A549 (cell line): ENCODE data around the gene TECPR2. TPM values are rescaled to one million over a fixed set of nuclear protein-coding genes. Genes with fewer than 3 reads are reported as not detected.
A peak's percentile ranks its signal among the peaks of the same experiment; 100 is the strongest.

Experiments
- ATAC-seq, 2 experiments: fragments of 200-7000 bp in 1 of 2; fragments of >200 bp in 1 of 2; cut with Nextera tagmentation in 1 of 2; cut with Tn5 transposase in 1 of 2; 3 replicates each; pipeline versions ENCODE4 v1.8.0 to v1.9.1; 2018 to 2020; ENCODE audit warnings: mild to moderate bottlenecking in 1 of 2, moderate library complexity in 1 of 2
- CTCF ChIA-PET: fragments of 300-600 bp; sonication (Branson Sonifier 250); formaldehyde crosslinking; extraction: SDS; loops from one replicate; lab custom pipeline; 2021; ENCODE audit warnings: antibody characterized with exemption, inconsistent platforms; lab: Yijun Ruan, JAX
- POLR2A ChIA-PET: fragments of 350-600 bp; formaldehyde crosslinking; extraction: SDS; loops from one replicate; lab custom pipeline; 2021; ENCODE audit warnings: antibody characterized with exemption, inconsistent platforms; lab: Yijun Ruan, JAX
- DNase-seq, 2 experiments: peaks; one replicate each; pipeline versions ENCODE4 v3.0.0 to v3.0.0-alpha.2; 2011 to 2016; ENCODE audit warnings: low read depth in 1 of 2, low spot score in 1 of 2
- FAIRE-seq: peaks from 2 replicates; lab custom pipeline; 2011; peaks lifted over from hg19 to GRCh38; lab: Jason Lieb, UNC
- H3K27ac ChIP-seq, 2 experiments: fragments of >200 bp; sonication (Bioruptor Twin); formaldehyde crosslinking; 3 replicates each; pipeline ENCODE4 v1.5.1; 2016 to 2017
- H3K4me1 ChIP-seq: fragments of >200 bp; sonication (Bioruptor Twin); formaldehyde crosslinking; 3 replicates; pipeline ENCODE4 v1.6.1; 2016
- H3K4me2 ChIP-seq: fragments of >200 bp; sonication (Bioruptor Twin); formaldehyde crosslinking; 3 replicates; pipeline ENCODE4 v1.6.1; 2016
- H3K4me3 ChIP-seq: fragments of >200 bp; sonication (Bioruptor Twin); formaldehyde crosslinking; 3 replicates; pipeline ENCODE4 v1.5.1; 2016
- H3K9me3 ChIP-seq: fragments of >200 bp; sonication (Bioruptor Twin); formaldehyde crosslinking; 3 replicates; pipeline ENCODE4 v1.6.1; 2016
- BHLHE40 ChIP-seq: IDR thresholded peaks from 2 replicates; pipeline ENCODE4 v1.6.1; 2012; ENCODE audit warnings: low read depth, low read length, inconsistent platforms
- EHF ChIP-seq: fragments of 250-450 bp; sonication (Bioruptor Pico); IDR thresholded peaks from 2 replicates; pipeline ENCODE4 v1.5.0; 2020; ENCODE audit warnings: mild to moderate bottlenecking
- EHMT2 ChIP-seq: fragments of 200-600 bp; sonication (generic); IDR thresholded peaks from 2 replicates; pipeline ENCODE4 v1.6.1; 2016; ENCODE audit warnings: antibody characterized with exemption, low read depth, mild to moderate bottlenecking, moderate library complexity
- FOSL2 ChIP-seq, 2 experiments: fragments of 450-650 bp in 1 of 2; fragments of >200 bp in 1 of 2; sonication (Bioruptor Twin) in 1 of 2; formaldehyde crosslinking; IDR thresholded peaks; 2 replicates each; pipeline versions ENCODE4 v1.5.0 to v1.6.1; 2016 to 2020; ENCODE audit warnings: mild to moderate bottlenecking in 1 of 2, moderate library complexity in 1 of 2
- FOXS1 ChIP-seq: fragments of 250-450 bp; sonication (Bioruptor Pico); IDR thresholded peaks from 2 replicates; pipeline ENCODE4 v1.5.0; 2020; ENCODE audit warnings: mild to moderate bottlenecking, moderate library complexity
- HDAC2 ChIP-seq: fragments of 200-600 bp; sonication (generic); IDR thresholded peaks from 2 replicates; pipeline ENCODE4 v1.6.1; 2016
- HES2 ChIP-seq: fragments of >200 bp; sonication (Bioruptor Twin); formaldehyde crosslinking; IDR thresholded peaks from 2 replicates; pipeline ENCODE4 v1.6.1; 2016
- HOXA7 ChIP-seq: fragments of 250-450 bp; sonication (Bioruptor Pico); IDR thresholded peaks from 2 replicates; pipeline ENCODE4 v1.5.0; 2020; ENCODE audit warnings: mild to moderate bottlenecking, moderate library complexity
- HOXB13 ChIP-seq: fragments of 250-450 bp; sonication (Bioruptor Pico); IDR thresholded peaks from 2 replicates; pipeline ENCODE4 v1.5.0; 2020; ENCODE audit warnings: low read depth, mild to moderate bottlenecking, moderate library complexity
- HOXB5 ChIP-seq: fragments of 250-450 bp; sonication (Bioruptor Pico); IDR thresholded peaks from 2 replicates; pipeline ENCODE4 v1.5.0; 2020; ENCODE audit warnings: mild to moderate bottlenecking, moderate library complexity
- JUNB ChIP-seq: fragments of >200 bp; sonication (Bioruptor Twin); formaldehyde crosslinking; IDR thresholded peaks from 2 replicates; pipeline ENCODE4 v1.6.1; 2016
- KDM1A ChIP-seq: fragments of 200-600 bp; sonication (generic); IDR thresholded peaks from 2 replicates; pipeline ENCODE4 v1.6.1; 2016; ENCODE audit warnings: low read depth, mild to moderate bottlenecking
- KDM5A ChIP-seq: fragments of 200-600 bp; sonication (generic); IDR thresholded peaks from 2 replicates; pipeline ENCODE4 v1.6.1; 2016; ENCODE audit warnings: antibody characterized with exemption, mild to moderate bottlenecking
- MAFK ChIP-seq: fragments of 450-650 bp; IDR thresholded peaks from 2 replicates; pipeline ENCODE4 v1.6.1; 2014; ENCODE audit not compliant: partially characterized antibody
- MYC ChIP-seq: IDR thresholded peaks from 2 replicates; pipeline ENCODE4 v1.6.1; 2012; ENCODE audit warnings: mild to moderate bottlenecking, inconsistent platforms, low read length, improper control_type of control experiment, borderline replicate concordance
- NFE2L2 ChIP-seq: fragments of 150-350 bp; conservative IDR thresholded peaks from 2 replicates; pipeline ENCODE4 v1.6.1; 2014; ENCODE audit warnings: low read length
- NPAS2 ChIP-seq: fragments of 250-450 bp; sonication (Bioruptor Pico); IDR thresholded peaks from 2 replicates; pipeline ENCODE4 v1.8.0; 2022; ENCODE audit warnings: mild to moderate bottlenecking, moderate library complexity, borderline replicate concordance
- PHF8 ChIP-seq: fragments of 200-600 bp; sonication (generic); IDR thresholded peaks from 2 replicates; pipeline ENCODE4 v1.6.1; 2016; ENCODE audit warnings: low read depth, mild to moderate bottlenecking, antibody characterized with exemption, moderate library complexity, borderline replicate concordance
- POLR2AphosphoS2 ChIP-seq: conservative IDR thresholded peaks from 2 replicates; pipeline ENCODE4 v1.6.1; 2012; ENCODE audit warnings: low read length, improper control_type of control experiment, inconsistent platforms
- RCOR1 ChIP-seq: fragments of 150-350 bp; IDR thresholded peaks from 2 replicates; pipeline ENCODE4 v1.6.1; 2014; ENCODE audit warnings: antibody characterized with exemption, low read length, low read depth
- SMC3 ChIP-seq: fragments of >200 bp; sonication (Bioruptor Twin); formaldehyde crosslinking; IDR thresholded peaks from 3 replicates; pipeline ENCODE4 v1.6.1; 2018; ENCODE audit warnings: inconsistent platforms
- TP53 ChIP-seq: fragments of 250-450 bp; sonication (Bioruptor Pico); IDR thresholded peaks from 2 replicates; pipeline ENCODE4 v1.5.0; 2021; ENCODE audit warnings: mild to moderate bottlenecking, moderate library complexity
- ZFP36 ChIP-seq: fragments of 450-650 bp; IDR thresholded peaks from 2 replicates; pipeline ENCODE4 v1.6.1; 2014; ENCODE audit warnings: borderline replicate concordance; ENCODE audit not compliant: partially characterized antibody
- ZSCAN20 ChIP-seq: fragments of 250-450 bp; sonication (Bioruptor Pico); IDR thresholded peaks from 2 replicates; pipeline ENCODE4 v1.8.0; 2022; ENCODE audit warnings: mild to moderate bottlenecking, moderate library complexity
- WGBS: methylation state at CpG from one replicate; pipeline ENCODE4 v1.1.6; 2017; ENCODE audit errors: missing lambda C conversion rate; 5-methylcytosine and 5-hydroxymethylcytosine counted together
- polyA plus RNA-seq, 4 experiments: library from polyadenylated mRNA; depleted of rRNA in 3 of 4; stranded (reverse); fragments of >200 nt; fragmentation: RNase III in 1 of 4; extraction: RNeasy Plus Mini Kit Qiagen cat#74134 plus additional on column Dnase treatment in 1 of 4; gene quantifications; 2 replicates in 3 of 4; 3 replicates in 1 of 4; pipeline ENCODE4 v1.2.3, GENCODE V29; 2011 to 2017
- TF ChIP-seq, protein P1 (sequence below): IDR thresholded peaks from 2 replicates; pipeline ENCODE4 v1.6.1; 2012
- TF ChIP-seq, protein P2 (sequence below): fragments of 200-600 bp; sonication (generic); IDR thresholded peaks from 2 replicates; pipeline ENCODE4 v1.6.1; 2016; ENCODE audit warnings: antibody characterized with exemption, mild to moderate bottlenecking, moderate library complexity

The TECPR2 gene
- polyA plus RNA-seq, 2 of the 4 experiments (the other 2 are of a cell fraction), result 5.9 to 7.6 TPM

- Histone ChIP-seq H3K9me3 (no peaks in the 10 kb centered on the region), H3K27ac (no peak overlapping the region), H3K4me2 (no peak overlapping the region), H3K4me3 (no peak overlapping the region), H3K4me1 (no peaks in the 10 kb centered on the region)
- FAIRE-seq, result no peak
- DNase-seq, result no peak
- no peak for TF ChIP-seq NFE2L2
- no peak for TF ChIP-seq HOXB13 (CRISPR knock-in tag)
- no peak for TF ChIP-seq MYC
- no peak for TF ChIP-seq BHLHE40
- no peak for TF ChIP-seq HOXA7 (CRISPR knock-in tag)
- ATAC-seq, result 0 out of 6 replicates have a peak, but pooled peaks of 1 of the 2 experiments have one; percentile 6
- WGBS, result 94% methylated on average over 21 of the region's 21 CpGs
- CTCF ChIA-PET, result interaction anchor here (1.1 to 7.8 kb wide), 7 partner anchors 10 to 96 kb away, joined by 3 to 52 read pairs (median 6); no protein-coding TSS in a partner anchor
- POLR2A ChIA-PET, result no interaction called here
Observed at GRCh38 chr14:102498678-102499265, 136.0 kb downstream of the TECPR2 start.

DNA sequence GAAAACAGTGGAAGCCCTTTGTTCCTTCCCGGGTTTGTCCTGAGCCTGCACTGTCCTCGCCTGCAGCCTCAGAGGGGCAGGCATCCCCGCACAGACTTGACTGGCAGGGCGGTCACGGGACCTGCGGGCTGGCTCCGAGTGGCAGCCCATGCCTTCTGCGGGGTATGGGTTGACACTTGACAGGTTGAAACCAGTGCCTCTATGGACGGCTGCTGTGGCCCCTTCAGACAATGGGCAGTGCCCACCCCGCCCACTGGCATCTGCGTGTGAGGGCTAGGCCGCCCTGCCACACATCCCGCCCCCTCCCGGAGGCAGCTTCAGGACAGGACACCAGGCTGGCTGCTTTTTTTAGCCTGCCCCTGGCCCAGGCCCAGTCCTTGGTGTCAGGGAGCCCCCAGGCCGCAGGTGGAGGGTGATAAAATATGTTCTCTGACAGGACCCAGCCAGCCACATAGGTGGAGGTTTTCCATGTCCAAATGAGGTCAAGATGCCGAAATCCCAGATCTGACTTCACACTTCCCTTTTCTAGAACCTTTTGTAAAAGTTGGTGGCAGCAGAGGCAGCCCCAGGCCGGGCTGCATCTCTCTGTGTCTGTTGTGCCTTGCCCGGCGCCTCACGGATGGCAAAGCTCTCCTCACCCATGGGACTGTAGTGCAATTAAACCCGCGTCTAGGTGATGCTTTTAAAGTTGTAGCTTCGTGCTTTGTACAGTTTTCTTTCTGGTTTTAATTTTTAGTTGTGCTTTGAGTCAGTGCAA, 136.8 kb downstream of the TECPR2 start:
- no peak for FAIRE-seq
- ATAC-seq, result no peak
- CTCF ChIA-PET, result interaction anchor here (0.7 to 7.8 kb wide), 6 partner anchors 8 to 234 kb away, joined by 3 to 52 read pairs (median 6); no protein-coding TSS in a partner anchor
- Histone ChIP-seq H3K9me3 (no peaks in the 10 kb centered on the region), H3K4me2 (no peak overlapping the region), H3K4me1 (no peaks in the 10 kb centered on the region)
- no peak for TF ChIP-seq POLR2AphosphoS2
- TF ChIP-seq HES2, result no peak
- TF ChIP-seq FOSL2 (IDR thresholded peaks at IDR 0.05), result no peak
- no peak for TF ChIP-seq FOSL2 (CRISPR knock-in tag; IDR thresholded peaks at IDR 0.05)
- no peak for TF ChIP-seq HDAC2
- TF ChIP-seq HOXA7 (CRISPR knock-in tag), result no peak
- no peak for TF ChIP-seq FOXS1 (CRISPR knock-in tag)
- TF ChIP-seq EHF, result no peak
- TF ChIP-seq MAFK, result no peak
- TF ChIP-seq RCOR1, result no peak
- no peak for TF ChIP-seq NPAS2
- no peak for TF ChIP-seq KDM5A
- TF ChIP-seq PHF8, result no peak
- TF ChIP-seq EHMT2, result no peak
- TF ChIP-seq, protein P1, sequence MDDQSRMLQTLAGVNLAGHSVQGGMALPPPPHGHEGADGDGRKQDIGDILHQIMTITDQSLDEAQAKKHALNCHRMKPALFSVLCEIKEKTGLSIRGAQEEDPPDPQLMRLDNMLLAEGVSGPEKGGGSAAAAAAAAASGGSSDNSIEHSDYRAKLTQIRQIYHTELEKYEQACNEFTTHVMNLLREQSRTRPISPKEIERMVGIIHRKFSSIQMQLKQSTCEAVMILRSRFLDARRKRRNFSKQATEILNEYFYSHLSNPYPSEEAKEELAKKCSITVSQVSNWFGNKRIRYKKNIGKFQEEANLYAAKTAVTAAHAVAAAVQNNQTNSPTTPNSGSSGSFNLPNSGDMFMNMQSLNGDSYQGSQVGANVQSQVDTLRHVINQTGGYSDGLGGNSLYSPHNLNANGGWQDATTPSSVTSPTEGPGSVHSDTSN, result no peak
- TF ChIP-seq ZFP36, result no peak
- TF ChIP-seq ZSCAN20, result no peak
- TF ChIP-seq, all 56 proteins: peak for 0
- 90% methylated on average over 16 of the region's 23 CpGs for WGBS
- POLR2A ChIA-PET, result no interaction called here
- Histone ChIP-seq H3K4me3 (no peak overlapping the region), H3K27ac (no peak overlapping the region)
- DNase-seq, result no peak

GRCh38 chr14:102500158-102500662, 137.5 kb downstream of the TECPR2 start:
- DNase-seq (no peak), ATAC-seq (no peak), FAIRE-seq (no peak)
- H3K4me3 ChIP-seq, result no peak overlapping the region
- POLR2A ChIA-PET, result no interaction called here
- H3K27ac ChIP-seq, result no peak overlapping the region
- no peak overlapping the region for H3K4me2 ChIP-seq
- H3K4me1 ChIP-seq, result no peaks in the 10 kb centered on the region
- no peaks in the 10 kb centered on the region for H3K9me3 ChIP-seq
- 82% methylated on average over 11 of the region's 14 CpGs for WGBS
- CTCF ChIA-PET, result interaction anchor here (0.7 to 7.8 kb wide), 7 partner anchors 8 to 234 kb away, joined by 3 to 52 read pairs (median 5); no protein-coding TSS in a partner anchor
- no peak for TF ChIP-seq HOXB5 (CRISPR knock-in tag)
- TF ChIP-seq SMC3, result no peak
- no peak for TF ChIP-seq JUNB
- TF ChIP-seq HOXB13 (CRISPR knock-in tag), result no peak
- TF ChIP-seq TP53, result no peak
- TF ChIP-seq KDM1A, result no peak
- TF ChIP-seq, protein P2, sequence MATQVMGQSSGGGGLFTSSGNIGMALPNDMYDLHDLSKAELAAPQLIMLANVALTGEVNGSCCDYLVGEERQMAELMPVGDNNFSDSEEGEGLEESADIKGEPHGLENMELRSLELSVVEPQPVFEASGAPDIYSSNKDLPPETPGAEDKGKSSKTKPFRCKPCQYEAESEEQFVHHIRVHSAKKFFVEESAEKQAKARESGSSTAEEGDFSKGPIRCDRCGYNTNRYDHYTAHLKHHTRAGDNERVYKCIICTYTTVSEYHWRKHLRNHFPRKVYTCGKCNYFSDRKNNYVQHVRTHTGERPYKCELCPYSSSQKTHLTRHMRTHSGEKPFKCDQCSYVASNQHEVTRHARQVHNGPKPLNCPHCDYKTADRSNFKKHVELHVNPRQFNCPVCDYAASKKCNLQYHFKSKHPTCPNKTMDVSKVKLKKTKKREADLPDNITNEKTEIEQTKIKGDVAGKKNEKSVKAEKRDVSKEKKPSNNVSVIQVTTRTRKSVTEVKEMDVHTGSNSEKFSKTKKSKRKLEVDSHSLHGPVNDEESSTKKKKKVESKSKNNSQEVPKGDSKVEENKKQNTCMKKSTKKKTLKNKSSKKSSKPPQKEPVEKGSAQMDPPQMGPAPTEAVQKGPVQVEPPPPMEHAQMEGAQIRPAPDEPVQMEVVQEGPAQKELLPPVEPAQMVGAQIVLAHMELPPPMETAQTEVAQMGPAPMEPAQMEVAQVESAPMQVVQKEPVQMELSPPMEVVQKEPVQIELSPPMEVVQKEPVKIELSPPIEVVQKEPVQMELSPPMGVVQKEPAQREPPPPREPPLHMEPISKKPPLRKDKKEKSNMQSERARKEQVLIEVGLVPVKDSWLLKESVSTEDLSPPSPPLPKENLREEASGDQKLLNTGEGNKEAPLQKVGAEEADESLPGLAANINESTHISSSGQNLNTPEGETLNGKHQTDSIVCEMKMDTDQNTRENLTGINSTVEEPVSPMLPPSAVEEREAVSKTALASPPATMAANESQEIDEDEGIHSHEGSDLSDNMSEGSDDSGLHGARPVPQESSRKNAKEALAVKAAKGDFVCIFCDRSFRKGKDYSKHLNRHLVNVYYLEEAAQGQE, result no peak
- no peak for TF ChIP-seq HES2
- TF ChIP-seq, protein P1, result no peak
- no peak for TF ChIP-seq MYC
